H4 (cell line): ENCODE measurements around the gene CRHR1. TPM values are rescaled to one million over a fixed set of nuclear protein-coding genes. Genes with fewer than 3 reads are reported as not detected.

Source experiments
- DNase-seq: peaks from one replicate; pipeline ENCODE4 v3.0.0-alpha.2; 2015; ENCODE audit warnings: low spot score
- total RNA-seq: library from RNA; depleted of rRNA; stranded (reverse); fragments of >200 nt; shearing (Covaris generic); gene quantifications from 2 replicates; pipeline ENCODE4 v1.2.3, GENCODE V29; 2014

Gene CRHR1
- total RNA-seq, 1 experiment from 2014 or later = 1.2 TPM

DNA sequence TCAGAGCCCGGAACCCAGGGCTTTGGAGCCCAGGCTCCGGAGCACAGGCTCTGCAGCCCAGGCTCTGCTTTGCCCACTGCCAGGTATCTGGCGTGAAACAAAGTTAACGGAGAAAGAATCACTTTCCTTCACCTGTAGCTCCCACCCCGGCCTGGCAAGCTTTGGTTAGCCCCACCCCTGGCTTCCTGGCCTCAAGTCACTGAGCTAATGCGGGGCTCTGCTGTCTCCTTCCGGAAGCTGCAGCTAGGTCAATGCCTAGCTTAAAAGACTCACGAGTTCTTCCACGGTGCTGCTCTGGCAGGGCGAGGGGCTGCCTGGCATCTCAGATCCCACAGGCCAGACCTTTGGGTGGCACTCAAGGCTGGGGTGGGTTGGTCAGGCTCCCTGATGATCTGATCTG lies 39.5 kb downstream of the CRHR1 start:
- no peak for DNase-seq

- no peak for DNase-seq
These were observed 40.4 kb downstream of the CRHR1 start for GRCh38 chr17:45824475-45824874.

GRCh38 chr17:45824901-45825492 lies 40.9 kb downstream of the CRHR1 start:
- DNase-seq = no peak

DNA sequence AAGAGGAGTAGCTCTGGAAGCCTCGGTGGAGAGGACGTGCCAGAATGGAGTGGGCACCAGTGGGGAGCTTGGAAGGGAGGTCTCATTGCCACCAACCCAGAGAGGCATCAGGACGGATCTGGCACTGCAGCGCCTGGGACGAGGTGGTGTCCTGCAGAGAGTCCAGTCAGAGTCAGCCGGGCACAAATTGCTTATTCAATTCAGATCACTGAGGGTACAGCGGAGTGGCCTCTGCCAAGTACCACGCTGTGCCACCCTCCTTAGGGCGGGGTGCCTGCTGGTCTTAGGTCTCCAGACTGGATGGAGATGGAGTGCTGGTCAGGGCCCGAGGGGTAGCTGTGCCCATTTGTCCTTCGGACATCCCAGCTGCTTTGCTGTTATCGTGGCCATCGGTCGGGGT lies 41.7 kb downstream of the CRHR1 start:
- no peak for DNase-seq

- DNase-seq = no peak
These were observed 42.9 kb downstream of the CRHR1 start for GRCh38 chr17:45826919-45827588.

- DNase-seq = no peak
These were observed 44.1 kb downstream of the CRHR1 start for GRCh38 chr17:45828171-45828570.

GRCh38 chr17:45828582-45829133 lies 44.5 kb downstream of the CRHR1 start:
- peak; percentile 64 for DNase-seq

- no peak for DNase-seq
These were observed 49.8 kb downstream of the CRHR1 start for GRCh38 chr17:45833920-45834319.

DNA sequence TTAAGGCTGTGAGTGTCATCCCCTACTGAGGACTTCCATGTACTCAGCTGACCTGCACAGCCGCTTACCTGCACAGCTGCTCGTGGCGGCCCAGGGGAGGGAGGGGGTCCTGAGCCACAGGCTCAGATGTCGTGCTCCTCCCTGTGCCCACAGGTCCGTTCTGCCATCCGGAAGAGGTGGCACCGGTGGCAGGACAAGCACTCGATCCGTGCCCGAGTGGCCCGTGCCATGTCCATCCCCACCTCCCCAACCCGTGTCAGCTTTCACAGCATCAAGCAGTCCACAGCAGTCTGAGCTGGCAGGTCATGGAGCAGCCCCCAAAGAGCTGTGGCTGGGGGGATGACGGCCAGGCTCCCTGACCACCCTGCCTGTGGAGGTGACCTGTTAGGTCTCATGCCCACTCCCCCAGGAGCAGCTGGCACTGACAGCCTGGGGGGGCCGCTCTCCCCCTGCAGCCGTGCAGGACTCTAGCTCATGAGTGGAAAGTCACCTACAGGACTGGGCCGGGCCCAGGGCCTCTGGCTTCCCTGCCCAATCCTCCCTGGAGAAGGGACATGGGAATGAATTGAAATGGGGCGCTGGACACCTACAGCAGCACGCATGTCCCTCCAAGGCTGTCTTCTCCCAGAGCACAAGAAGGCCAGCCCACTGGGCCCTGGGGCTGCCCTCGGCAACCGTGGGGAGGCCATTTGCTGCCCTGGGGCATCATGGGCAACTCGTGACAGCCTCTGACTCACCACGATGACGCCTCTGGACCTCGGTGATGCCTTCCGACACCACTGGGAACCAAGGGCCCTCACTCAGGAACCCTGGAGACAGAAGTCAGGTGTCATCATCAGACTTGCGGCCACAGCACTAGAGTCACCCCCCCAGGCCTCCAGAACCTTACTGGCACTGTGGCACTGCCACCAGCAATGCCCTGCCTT lies 50.6 kb downstream of the CRHR1 start:
- DNase-seq = peak; percentile 46

GRCh38 chr17:45835481-45835880 lies 51.4 kb downstream of the CRHR1 start:
- no peak for DNase-seq

- DNase-seq = no peak
These were observed 52.2 kb downstream of the CRHR1 start for GRCh38 chr17:45836047-45837044.

GRCh38 chr17:45837187-45837586 lies 53.1 kb downstream of the CRHR1 start:
- DNase-seq = no peak

DNA sequence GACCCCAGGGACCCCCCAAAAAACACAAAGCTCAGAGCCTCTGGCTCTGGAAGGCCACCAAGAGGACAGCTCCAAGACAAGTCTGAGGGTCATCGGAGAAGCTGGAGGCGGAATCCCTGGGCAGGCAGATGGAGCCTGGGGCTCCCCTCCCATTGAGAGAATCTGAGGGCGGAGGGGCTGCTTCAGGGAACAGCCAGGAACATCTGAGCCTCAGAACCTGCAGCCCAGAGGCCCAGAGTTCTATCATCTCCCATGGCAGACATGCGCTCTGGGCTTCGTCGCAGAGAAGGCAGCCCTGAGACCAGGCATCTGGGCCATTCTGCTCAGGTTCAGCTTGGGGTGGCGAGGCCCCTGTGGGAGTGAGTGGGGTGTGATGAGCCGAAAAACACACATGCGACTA lies 53.5 kb downstream of the CRHR1 start:
- no peak for DNase-seq

- no peak for DNase-seq
These were observed 54.7 kb downstream of the CRHR1 start for GRCh38 chr17:45838751-45839295.

DNA sequence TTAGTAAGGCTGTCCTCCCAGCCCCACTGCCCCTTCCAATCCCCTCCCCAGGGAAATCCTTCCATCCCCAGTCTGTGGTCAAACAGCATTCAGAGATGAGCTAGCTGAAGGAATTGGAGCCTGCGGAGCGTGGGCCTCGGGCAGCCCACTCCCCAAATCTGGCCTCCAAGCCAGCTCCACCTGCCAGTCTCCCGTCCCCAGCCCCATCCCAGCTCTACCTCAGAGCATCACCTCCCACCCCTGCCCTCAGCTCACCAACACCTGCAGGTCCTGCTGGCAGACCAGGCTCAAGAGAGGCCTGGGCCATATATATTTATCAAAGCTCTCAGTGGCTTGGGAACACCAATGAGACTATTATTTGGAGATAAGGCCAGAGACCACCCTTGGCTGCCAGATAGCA lies 55.3 kb downstream of the CRHR1 start:
- DNase-seq = no peak

DNA sequence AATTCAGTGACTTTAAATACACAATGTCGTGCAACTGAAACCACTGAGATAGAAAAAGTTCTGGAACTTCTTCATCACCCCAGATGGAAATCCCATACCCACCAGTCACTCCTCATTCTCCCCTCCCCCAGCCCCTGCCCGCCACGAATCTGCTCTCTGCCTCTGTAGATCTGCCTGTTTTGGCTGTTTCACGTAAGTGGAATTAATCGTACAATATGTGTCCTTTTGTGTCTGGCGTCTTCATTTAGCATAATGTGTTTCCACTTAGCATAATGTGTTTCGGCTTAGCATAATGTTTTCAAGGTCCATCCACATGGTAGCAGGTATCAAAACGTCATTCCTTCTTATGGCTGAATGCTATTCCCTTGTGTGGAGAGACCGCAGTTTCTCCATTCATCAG lies 57.1 kb downstream of the CRHR1 start:
- DNase-seq = no peak

- no peak for DNase-seq
These were observed 57.9 kb downstream of the CRHR1 start for GRCh38 chr17:45841883-45842525.

DNA sequence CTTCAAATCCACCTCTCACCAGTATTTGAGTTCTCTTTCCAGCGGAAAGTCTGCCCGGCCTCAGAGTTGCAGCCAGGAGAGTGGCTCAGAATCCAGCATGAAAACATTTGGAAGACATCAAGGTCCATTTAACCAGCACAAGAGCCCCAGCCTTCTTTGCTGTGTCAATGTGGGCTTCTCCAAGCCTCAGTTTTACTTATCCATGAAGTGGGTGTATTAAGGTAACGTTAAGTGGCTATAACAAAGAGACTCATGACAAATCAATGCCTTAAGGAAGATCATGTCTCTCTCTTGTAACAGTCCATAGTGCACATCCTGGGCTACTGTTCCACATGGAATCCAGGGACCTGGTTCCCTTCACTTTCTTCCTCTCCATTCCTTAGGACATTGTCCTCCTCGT lies 59.6 kb downstream of the CRHR1 start:
- DNase-seq = no peak

DNA sequence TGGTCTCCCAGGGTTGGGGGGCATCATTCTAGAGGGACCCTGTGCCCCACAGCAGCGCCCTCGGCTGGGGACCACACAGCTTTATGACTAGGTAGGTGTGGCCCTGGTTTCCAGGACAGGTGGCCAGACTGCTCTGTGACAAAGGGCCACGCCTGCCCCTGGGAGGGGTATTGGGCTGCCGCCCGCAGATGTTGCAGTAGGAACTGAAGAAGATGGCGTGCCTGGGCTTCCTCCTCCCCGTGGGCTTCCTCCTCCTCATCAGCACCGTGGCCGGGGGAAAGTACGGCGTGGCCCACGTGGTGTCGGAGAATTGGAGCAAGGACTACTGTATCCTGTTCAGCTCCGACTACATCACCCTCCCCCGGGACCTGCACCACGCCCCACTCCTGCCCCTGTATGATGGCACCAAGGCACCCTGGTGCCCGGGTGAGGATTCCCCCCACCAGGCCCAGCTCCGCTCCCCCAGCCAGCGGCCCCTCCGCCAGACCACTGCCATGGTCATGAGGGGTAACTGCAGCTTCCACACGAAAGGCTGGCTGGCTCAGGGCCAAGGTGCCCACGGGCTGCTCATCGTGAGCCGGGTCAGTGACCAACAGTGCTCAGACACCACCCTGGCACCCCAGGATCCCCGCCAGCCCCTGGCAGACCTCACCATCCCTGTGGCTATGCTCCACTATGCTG lies 60.7 kb downstream of the CRHR1 start, which contains the start of gene SPPL2C:
Gene SPPL2C, plus strand, starts transcription at position 187 of the 681 bp plus-strand sequence. Its CDS starts 26 bp downstream, at position 213.
- no peak for DNase-seq
